GM13977 (cell line): ENCODE data around the gene MYL6B.
"Not testable (repeated sequence)": the region's sequence is repeated elsewhere in the genome, so short reads cannot be mapped to it uniquely, and the experiment has no call there.

Experiments
- DNase-seq: peaks from one replicate; pipeline ENCODE4 v3.0.0; 2012; ENCODE audit warnings: low spot score
- CTCF ChIP-seq: IDR thresholded peaks from 2 replicates; pipeline ENCODE4 v1.5.1; 2012; ENCODE audit warnings: mild to moderate bottlenecking, control low read depth; ENCODE audit not compliant: insufficient read depth; ENCODE audit errors: extremely low read depth, missing control alignments
- in situ Hi-C: fragments of 300-500 bp; cut with MboI; formaldehyde crosslinking; loops from one replicate; pipeline ENCODE4 v1.12.0; 2022; ENCODE audit warnings: low sequenced_read_pairs, low pct_unique_long_range_greater_than_20kb, mixed read lengths, inconsistent platforms; ENCODE audit not compliant: unreplicated experiment

The MYL6B gene

GRCh38 chr12:56153678-56154065, 1.3 kb downstream of the MYL6B start:
- DNase-seq: no peak
- in situ Hi-C loops: no loop called here
- TF ChIP-seq CTCF: no peak

- no peak for TF ChIP-seq CTCF
- in situ Hi-C loops: no loop called here
- no peak for DNase-seq
These were observed 1.9 kb downstream of the MYL6B start for GRCh38 chr12:56154246-56154771.

DNA sequence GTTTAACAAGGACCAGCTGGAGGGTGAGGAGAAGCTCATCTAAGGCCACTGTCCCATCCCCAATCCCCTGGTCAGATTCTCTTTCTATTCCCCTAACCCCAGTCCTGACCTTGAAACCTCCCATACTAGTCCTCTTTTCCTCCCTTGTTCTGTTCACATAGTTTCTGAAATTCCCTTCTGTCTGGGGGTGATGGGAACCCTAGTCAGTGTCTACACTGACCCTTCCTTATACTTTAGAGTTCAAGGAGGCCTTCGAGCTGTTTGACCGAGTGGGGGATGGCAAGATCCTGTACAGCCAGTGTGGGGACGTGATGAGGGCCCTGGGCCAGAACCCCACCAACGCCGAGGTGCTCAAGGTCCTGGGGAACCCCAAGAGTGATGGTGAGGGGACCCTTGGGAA, 2.4 kb downstream of the MYL6B start:
- in situ Hi-C loops: no loop called here
- DNase-seq: no peak
- no peak for TF ChIP-seq CTCF

DNA sequence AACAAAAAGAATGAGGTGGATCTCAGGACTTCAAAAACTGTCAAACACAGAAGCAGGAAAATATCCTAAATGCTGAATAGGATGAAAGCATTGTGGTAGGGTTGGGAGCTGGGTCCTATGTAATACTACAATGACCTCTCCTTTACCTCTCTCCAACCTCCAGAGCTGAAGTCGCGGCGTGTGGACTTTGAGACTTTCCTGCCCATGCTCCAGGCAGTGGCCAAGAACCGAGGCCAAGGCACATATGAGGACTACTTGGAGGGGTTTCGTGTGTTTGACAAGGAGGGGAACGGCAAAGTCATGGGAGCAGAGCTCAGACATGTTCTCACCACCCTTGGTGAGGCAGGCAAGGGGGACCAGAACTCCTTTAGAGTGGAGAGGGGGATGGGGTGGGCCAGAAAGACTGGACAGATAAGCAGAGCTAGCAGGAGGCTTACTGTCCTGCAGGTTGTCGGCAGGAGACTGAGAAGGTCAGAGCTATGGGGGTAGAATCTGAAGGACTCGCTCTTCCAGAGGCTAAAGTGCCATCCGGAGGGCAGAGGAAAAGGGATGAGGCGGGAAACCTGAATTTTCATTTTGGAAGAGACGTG, 3.0 kb downstream of the MYL6B start:
- DNase-seq: no peak
- TF ChIP-seq CTCF: no peak
- in situ Hi-C loops: no loop called here

DNA sequence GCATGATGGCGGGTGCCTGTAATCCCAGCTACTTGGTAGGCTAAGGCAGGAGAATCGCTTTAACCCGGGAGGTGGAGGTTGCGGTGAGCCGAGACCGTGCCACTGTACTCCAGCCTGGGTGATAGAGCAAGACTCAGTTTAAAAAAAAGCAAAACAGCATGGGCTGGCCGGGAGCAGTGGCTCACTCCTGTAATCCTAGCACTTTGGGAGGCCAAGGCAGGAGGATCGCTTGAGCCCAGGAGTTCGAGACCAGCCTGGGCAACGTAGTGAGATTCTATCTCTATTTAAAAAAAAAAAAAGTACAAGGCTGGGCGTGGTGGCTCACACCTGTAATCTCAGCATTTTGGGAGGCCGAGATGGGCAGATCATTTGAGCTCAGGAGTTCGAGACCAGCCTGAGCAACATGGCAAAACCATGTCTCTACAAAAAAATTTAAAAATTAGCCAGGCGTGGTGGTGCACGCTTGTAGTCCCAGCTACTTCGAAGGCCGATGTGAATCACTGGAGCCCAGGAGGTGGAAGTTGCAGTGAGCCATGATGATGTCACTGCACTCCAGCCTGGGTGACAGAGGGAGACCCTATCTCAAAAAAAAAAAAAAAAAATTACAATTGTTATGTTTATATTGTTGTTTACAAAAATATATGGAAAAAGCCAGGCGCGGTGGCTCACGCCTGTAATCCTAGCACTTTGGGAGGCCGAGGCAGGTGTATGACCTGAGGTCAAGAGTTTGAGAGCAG, 4.2 kb downstream of the MYL6B start:
- in situ Hi-C loops, DNase-seq: not testable (repeated sequence)

GRCh38 chr12:56157201-56158028, 5.0 kb downstream of the MYL6B start:
- in situ Hi-C loops: no loop called here
- DNase-seq: peak; percentile 79
- peak; percentile 46 for TF ChIP-seq CTCF
